HEK293 (cell line): ENCODE data around the gene MAML3.

ENCODE experiments used
- CTCF ChIP-seq: fragments of 450-650 bp; formaldehyde crosslinking; IDR thresholded peaks from 2 replicates; pipeline ENCODE4 v1.5.1; 2016; ENCODE audit warnings: missing biosample characterization, missing genetic modification characterization
- GLIS1 ChIP-seq: fragments of 450-650 bp; formaldehyde crosslinking; IDR thresholded peaks from 2 replicates; pipeline ENCODE4 v1.5.1; 2016; ENCODE audit warnings: missing biosample characterization, missing genetic modification characterization
- MYNN ChIP-seq: fragments of 450-650 bp; formaldehyde crosslinking; IDR thresholded peaks from 2 replicates; pipeline ENCODE4 v1.5.1; 2016; ENCODE audit warnings: missing biosample characterization, missing genetic modification characterization, borderline replicate concordance
- OVOL3 ChIP-seq: fragments of 450-650 bp; formaldehyde crosslinking; IDR thresholded peaks from 2 replicates; pipeline ENCODE4 v1.5.1; 2016; ENCODE audit warnings: missing biosample characterization, missing genetic modification characterization
- ZNF274 ChIP-seq, 2 experiments: fragments of 200-500 bp in 1 of 2; fragments of 450-650 bp in 1 of 2; sonication (Bioruptor generic) in 1 of 2; formaldehyde crosslinking in 1 of 2; IDR thresholded peaks; 2 replicates each; pipeline versions ENCODE4 v1.5.1 to v1.6.1; 2014 to 2016; ENCODE audit warnings: borderline replicate concordance in 1 of 2, inconsistent platforms in 1 of 2, low read length in 1 of 2, missing biosample characterization in 1 of 2, missing genetic modification characterization in 1 of 2

- TF ChIP-seq OVOL3 (no peak), GLIS1 (tag by site-specific recombination) (no peak), ZNF274 (IDR thresholded peaks at IDR 0.05; ENCODE audit: low read length) (no peak), ZNF274 (tag by site-specific recombination; IDR thresholded peaks at IDR 0.05; ENCODE audit: borderline replicate concordance) (no peak), MYNN (no peak), CTCF (tag by site-specific recombination) (no peak)
Measured at GRCh38 chr4:139957986-139958738, 195.8 kb downstream of the MAML3 start.
